GM23248 (cell line): ENCODE measurements around the gene OR5AR1.

Experiments
- EZH2 ChIP-seq: fragments of 200-600 bp; sonication (generic); IDR thresholded peaks from 2 replicates; pipeline ENCODE4 v1.6.1; 2018; ENCODE audit warnings: antibody characterized with exemption, mild to moderate bottlenecking; ENCODE audit not compliant: insufficient read depth, poor library complexity, severe bottlenecking
- EZH2phosphoT487 ChIP-seq: fragments of 200-600 bp; sonication (generic); IDR thresholded peaks from 2 replicates; pipeline ENCODE4 v1.6.1; 2018; ENCODE audit warnings: antibody characterized with exemption, moderate library complexity, mild to moderate bottlenecking, low read depth; ENCODE audit not compliant: insufficient read depth

DNA sequence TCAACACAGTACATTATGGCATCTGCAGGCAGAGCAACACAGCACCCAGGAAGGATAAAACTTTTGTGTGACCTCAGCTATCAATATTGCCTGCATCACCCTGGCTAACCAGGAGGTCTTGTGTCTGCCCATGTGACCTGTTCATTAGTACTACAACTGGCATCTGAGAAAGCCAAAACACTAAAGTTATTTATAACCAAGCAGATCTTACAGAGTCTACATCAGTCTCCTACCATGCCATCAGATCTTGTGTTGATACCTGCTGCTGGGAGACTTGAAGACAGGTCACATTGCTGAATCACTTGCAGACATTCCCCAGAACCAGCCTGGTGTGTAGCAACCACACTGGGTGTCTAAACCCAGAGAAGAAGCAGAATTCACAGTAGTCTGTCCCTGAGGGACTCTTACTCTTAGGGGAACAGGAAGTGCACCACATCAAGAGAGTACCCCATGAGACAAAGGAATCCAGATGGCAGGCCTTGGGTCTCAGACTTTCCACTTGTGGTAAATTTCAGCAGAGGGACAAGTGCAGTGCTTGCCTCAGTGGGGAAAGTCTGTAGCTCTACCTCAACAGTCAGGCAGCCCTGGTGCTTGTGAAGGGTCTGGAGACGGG, 42.4 kb downstream of the OR5AR1 start:
- TF ChIP-seq EZH2: no peak
- TF ChIP-seq EZH2phosphoT487: no peak
